ENCODE measurements around the gene CCDC85B.

The CCDC85B gene

GRCh38 chr11:65931773-65932557 lies 41.5 kb downstream of the CCDC85B start:
- no peak for DNase-seq (ENCODE audit: low read depth, low spot score)

GRCh38 chr11:65932558-65932919 lies 42.1 kb downstream of the CCDC85B start:
- no peak for DNase-seq (ENCODE audit: low read depth, low spot score)

- no peak for DNase-seq (ENCODE audit: low read depth, low spot score)
Measured at GRCh38 chr11:65934014-65934413, 43.5 kb downstream of the CCDC85B start.

GRCh38 chr11:65937766-65938165 lies 47.3 kb downstream of the CCDC85B start:
- no peak for DNase-seq (ENCODE audit: low read depth, low spot score)

Data from activated CD4-positive, CD25-positive, alpha-beta regulatory T cell treated with anti-CD3 and anti-CD28 coated beads, Interleukin-2, amount 50 U/mL, for 16 hours (primary cell).